C4-2B (cell line): ENCODE data around the gene CFAP68.

ENCODE experiments used
- CTCF ChIP-seq: fragments of 450-650 bp; conservative IDR thresholded peaks from 2 replicates; pipeline ENCODE4 v1.5.1; 2017; ENCODE audit warnings: mild to moderate bottlenecking
- ZFX ChIP-seq: fragments of 450-650 bp; IDR thresholded peaks from 2 replicates; pipeline ENCODE4 v1.6.1; 2017

- TF ChIP-seq CTCF (no peak), ZFX (no peak)
Measured at GRCh38 chr11:111855506-111855905, 23.8 kb upstream of the CFAP68 start.
